Body of pancreas (tissue), 4 donors: ENCODE data around the gene CAMSAP1. TPM values are rescaled to one million over a fixed set of nuclear protein-coding genes. Genes with fewer than 3 reads are reported as not detected.
"Not testable (repeated sequence)": the region's sequence is repeated elsewhere in the genome, so short reads cannot be mapped to it uniquely, and the experiment has no call there.

Experiments
- ATAC-seq: fragments of 150-250 bp; one replicate; pipeline ENCODE4 v1.9.1; 2016
- DNase-seq, 4 donors: peaks; one replicate each; pipeline ENCODE4 v3.0.0-alpha.2; 2019
- H3K27ac ChIP-seq, 4 donors: fragments of 200-600 bp; sonication (generic); 1 replicate in 3 of 4; 2 replicates in 1 of 4; pipeline versions ENCODE4 v1.5.1 to v1.6.1; 2016 to 2019; ENCODE audit warnings: mild to moderate bottlenecking in 1 of 4, mixed read lengths in 1 of 4, moderate library complexity in 1 of 4
- H3K27me3 ChIP-seq, 2 donors: fragments of 200-600 bp; sonication (generic); one replicate each; pipeline ENCODE4 v1.6.0; 2016; ENCODE audit warnings: mild to moderate bottlenecking in 1 of 2
- H3K36me3 ChIP-seq, 2 donors: fragments of 200-600 bp; sonication (generic); replicated peaks in 1 of 2; 2 replicates each; pipeline ENCODE4 v1.5.1; 2016; ENCODE audit warnings: low read depth in 2 of 2; ENCODE audit not compliant: insufficient read depth in 1 of 2
- H3K4me1 ChIP-seq: fragments of 200-600 bp; sonication (generic); one replicate; pipeline ENCODE4 v1.6.0; 2016
- H3K4me3 ChIP-seq, 2 donors: fragments of 200-600 bp; sonication (generic); 1 replicate in 1 of 2; 2 replicates in 1 of 2; pipeline ENCODE4 v1.5.1; 2016 to 2019
- H3K9me3 ChIP-seq, 3 donors: fragments of 200-600 bp; sonication (generic); 1 replicate in 2 of 3; 2 replicates in 1 of 3; pipeline ENCODE4 v1.5.1; 2016
- CTCF ChIP-seq, 7 experiments: fragments of 450-650 bp in 4 of 7; fragments of 200-600 bp in 3 of 7; sonication (generic) in 3 of 7; IDR thresholded peaks; one replicate each; pipeline ENCODE4 v1.5.1; 2016 to 2019; ENCODE audit warnings: antibody characterized with exemption in 7 of 7
- POLR2A ChIP-seq, 3 donors: fragments of 450-650 bp; IDR thresholded peaks; one replicate each; pipeline ENCODE4 v1.6.1; 2016; ENCODE audit warnings: antibody characterized with exemption in 3 of 3, mild to moderate bottlenecking in 2 of 3
- WGBS, 2 donors: methylation state at CpG; one replicate each; pipeline ENCODE4 v1.1.5; 2017; 5-methylcytosine and 5-hydroxymethylcytosine counted together
- intact Hi-C: fragments of 100-400 bp; cut with DNase I; formaldehyde crosslinking; loops from one replicate; pipeline ENCODE4 v1.15.1; 2023
- total RNA-seq, 2 donors: library from RNA; depleted of rRNA; stranded (reverse); fragments of >200 nt; gene quantifications; one replicate each; pipeline ENCODE4 v1.1.0, GENCODE V29; 2016

CAMSAP1 gene
- total RNA-seq, 2 donors from 2014 or later: 14.8 to 30.3 TPM

- no peak for ATAC-seq
- H3K27ac ChIP-seq: no peak overlapping the region
These were observed 10.7 kb downstream of the CAMSAP1 start for GRCh38 chr9:135896626-135897025.

GRCh38 chr9:135896205-135896604 is 11.1 kb downstream of the CAMSAP1 start:
- no peak for TF ChIP-seq POLR2A (IDR thresholded peaks at IDR 0.05)
- TF ChIP-seq CTCF (IDR thresholded peaks at IDR 0.05): no peak
- H3K36me3 ChIP-seq: no peaks in the 10 kb centered on the region
- no peaks in the 10 kb centered on the region for H3K9me3 ChIP-seq
- no peak overlapping the region for H3K27ac ChIP-seq
- H3K4me3 ChIP-seq: no peak overlapping the region
- H3K27me3 ChIP-seq: no peaks in the 10 kb centered on the region
- DNase-seq (no peak), ATAC-seq (no peak)
- intact Hi-C loops: no loop called here
- WGBS, 2 donors: 82 to 93% methylated on average over 3 of the region's 3 CpGs
- no peaks in the 10 kb centered on the region for H3K4me1 ChIP-seq

More at GRCh38 chr9:135896626-135897025, 10.7 kb downstream of the CAMSAP1 start:
- no peak for DNase-seq
- TF ChIP-seq POLR2A (IDR thresholded peaks at IDR 0.05) (no peak), CTCF (IDR thresholded peaks at IDR 0.05) (no peak)
- no peak overlapping the region for H3K4me3 ChIP-seq
- H3K27me3 ChIP-seq: no peaks in the 10 kb centered on the region
- intact Hi-C loops: no loop called here
- H3K9me3 ChIP-seq: no peaks in the 10 kb centered on the region
- no peaks in the 10 kb centered on the region for H3K4me1 ChIP-seq
- 91 to 97% methylated on average over 2 of the region's 2 CpGs for WGBS, 2 donors
- H3K36me3 ChIP-seq: no peaks in the 10 kb centered on the region

GRCh38 chr9:135895202-135895848 is 12.0 kb downstream of the CAMSAP1 start:
- Histone ChIP-seq H3K36me3 (no peaks in the 10 kb centered on the region), H3K4me1 (no peaks in the 10 kb centered on the region), H3K27me3 (no peaks in the 10 kb centered on the region), H3K9me3 (no peaks in the 10 kb centered on the region), H3K27ac (no peak overlapping the region), H3K4me3 (no peak overlapping the region)
- WGBS, 2 donors: 91 to 93% methylated on average over 4 of the region's 4 CpGs
- ATAC-seq (no peak), DNase-seq (no peak)
- intact Hi-C loops: no loop called here
- TF ChIP-seq CTCF (IDR thresholded peaks at IDR 0.05) (no peak), POLR2A (IDR thresholded peaks at IDR 0.05) (no peak)

GRCh38 chr9:135893104-135893503 is 14.2 kb downstream of the CAMSAP1 start:
- intact Hi-C loops: no loop called here
- TF ChIP-seq POLR2A (IDR thresholded peaks at IDR 0.05) (no peak), CTCF (IDR thresholded peaks at IDR 0.05) (no peak)
- no peak for DNase-seq
- H3K4me3 ChIP-seq: no peak overlapping the region
- 91 to 100% methylated on average over 1 of the region's 1 CpG for WGBS, 2 donors
- no peak for ATAC-seq
- H3K36me3 ChIP-seq: no peaks in the 10 kb centered on the region
- no peak overlapping the region for H3K27ac ChIP-seq
- H3K9me3 ChIP-seq: no peaks in the 10 kb centered on the region
- H3K27me3 ChIP-seq: no peaks in the 10 kb centered on the region
- peaks cover 11% of the 10 kb centered on the region for H3K4me1 ChIP-seq

GRCh38 chr9:135892327-135892726 is 15.0 kb downstream of the CAMSAP1 start:
- intact Hi-C loops, H3K27ac ChIP-seq, H3K36me3 ChIP-seq, H3K4me3 ChIP-seq, DNase-seq, H3K27me3 ChIP-seq, H3K9me3 ChIP-seq, ATAC-seq: not testable (repeated sequence)
- peaks cover 19% of the 10 kb centered on the region for H3K4me1 ChIP-seq
- WGBS, 2 donors: 96% methylated on average over 5 to 6 of the region's 6 CpGs
